ENCODE measurements around the gene COX6B2. TPM values are rescaled to one million over a fixed set of nuclear protein-coding genes. Genes with fewer than 3 reads are reported as not detected.

COX6B2 gene
- polyA plus RNA-seq, 2 of the 4 experiments (the other 2 are of a cell fraction): 0.78 to 6.4 TPM

GRCh38 chr19:55369653-55370304 is 15.3 kb upstream of the COX6B2 start:
- TF ChIP-seq HDAC2 (IDR thresholded peaks at IDR 0.05) (no peak), ZC3H11A (IDR thresholded peaks at IDR 0.05) (no peak), REST (IDR thresholded peaks at IDR 0.05) (no peak), E2F6 (IDR thresholded peaks at IDR 0.05; ENCODE audit: borderline replicate concordance, low read depth) (no peak), ZSCAN20 (CRISPR knock-in tag; IDR thresholded peaks at IDR 0.05) (no peak), PBX3 (IDR thresholded peaks at IDR 0.05) (peak; percentile 25; the same call in 1 of the 2 replicates), MAFK (IDR thresholded peaks at IDR 0.05; ENCODE audit: partially characterized antibody) (no peak), TFCP2L1 (CRISPR knock-in tag; IDR thresholded peaks at IDR 0.05) (peak; percentile 97), HMGXB4 (CRISPR knock-in tag; IDR thresholded peaks at IDR 0.05; ENCODE audit: borderline replicate concordance) (no peak), RNF2 (IDR thresholded peaks at IDR 0.05; ENCODE audit: borderline replicate concordance, low read depth) (no peak), SMC3 (IDR thresholded peaks at IDR 0.05) (no peak), HOXA7 (CRISPR knock-in tag; IDR thresholded peaks at IDR 0.05) (peak; percentile 59; the same call in 1 of the 2 replicates), GATA3 (IDR thresholded peaks at IDR 0.05; ENCODE audit: borderline replicate concordance) (peak; percentile 26; the same call in 1 of the 2 replicates), RARB (CRISPR knock-in tag; IDR thresholded peaks at IDR 0.05) (peak; percentile 91), HEYL (CRISPR knock-in tag; IDR thresholded peaks at IDR 0.05) (no peak), KDM1A (IDR thresholded peaks at IDR 0.05; ENCODE audit: low read depth) (no peak), CEBPB (IDR thresholded peaks at IDR 0.05) (no peak), CHD4 (IDR thresholded peaks at IDR 0.05; ENCODE audit: borderline replicate concordance) (no peak), KDM5A (IDR thresholded peaks at IDR 0.05) (no peak), NPAS2 (CRISPR knock-in tag; IDR thresholded peaks at IDR 0.05; ENCODE audit: borderline replicate concordance) (no peak), BHLHE40 (IDR thresholded peaks at IDR 0.05; ENCODE audit: low read depth, low read length) (no peak), JUN (IDR thresholded peaks at IDR 0.05) (no peak; a peak in 2 of 5 replicates), FOSB (CRISPR knock-in tag; IDR thresholded peaks at IDR 0.05) (peak; percentile 86; the same call in 1 of the 2 replicates)
- ATAC-seq: peak; percentile 45 to 71
- Histone ChIP-seq H3K4me2 (peak overlapping the region; percentile 93), H3K4me1 (peaks cover 61% of the 10 kb centered on the region), H3K27ac (peak overlapping the region; percentile 91 to 96), H3K9me3 (no peaks in the 10 kb centered on the region), H3K4me3 (peak overlapping the region; percentile 85)
- POLR2A ChIA-PET: interaction anchor here (1.2 to 2.8 kb wide), 4 partner anchors 14 to 30 kb away, joined by 3 to 13 read pairs (median 8); partner anchors contain the start of genes KMT5C and TMEM238
- DNase-seq (ENCODE audit: low read depth in 1 of 2, low spot score in 1 of 2): peak; percentile 86 to 98
- no peak for FAIRE-seq
- WGBS (ENCODE audit: missing lambda C conversion rate): 0% methylated on average over 19 of the region's 59 CpGs
- CTCF ChIA-PET: interaction anchor here (0.7 to 14.8 kb wide), 8 partner anchors 10 to 229 kb away, joined by 3 to 105 read pairs (median 10); partner anchors contain the start of gene TMEM238
